Endothelial cell of umbilical vein (primary cell): ENCODE data around the gene PPP1R3G. TPM values are rescaled to one million over a fixed set of nuclear protein-coding genes. Genes with fewer than 3 reads are reported as not detected.
"Not testable (repeated sequence)": the region's sequence is repeated elsewhere in the genome, so short reads cannot be mapped to it uniquely, and the experiment has no call there.

Source experiments
- BruUV-seq: library from RNA; stranded (reverse); fragments of 400-500 nt; replicated peaks from 2 replicates; lab custom pipeline; 2021; lab: Mats Ljungman, UMichigan
- CTCF ChIA-PET: fragments of 300-600, 350-600 bp; sonication (Branson Sonifier 250); formaldehyde crosslinking; loops from one replicate; lab custom pipeline; 2021; ENCODE audit warnings: antibody characterized with exemption, inconsistent platforms; lab: Charles Lee
- POLR2A ChIA-PET: fragments of 300-600, 350-600 bp; sonication (Branson Sonifier 250); formaldehyde crosslinking; loops from one replicate; lab custom pipeline; 2021; ENCODE audit warnings: antibody characterized with exemption, inconsistent platforms; lab: Charles Lee
- DNase-seq: peaks from one replicate; pipeline ENCODE4 v3.0.0-alpha.2; 2011; ENCODE audit warnings: low read depth, low spot score
- FAIRE-seq: peaks from 2 replicates; lab custom pipeline; 2011; peaks lifted over from hg19 to GRCh38; lab: Jason Lieb, UNC
- H2AFZ ChIP-seq: 2 replicates; pipeline ENCODE4 v1.6.0; 2012; ENCODE audit warnings: low read depth, low read length, control low read depth, inconsistent platforms
- H3K27ac ChIP-seq: 2 replicates; pipeline ENCODE4 v1.5.1; 2011; ENCODE audit warnings: low read depth, mild to moderate bottlenecking, control low read depth, low read length, moderate library complexity; ENCODE audit not compliant: insufficient read depth
- H3K27me3 ChIP-seq, 2 experiments: 2 replicates each; pipeline versions ENCODE4 v1.6.0 to v1.6.1; 2011; ENCODE audit warnings: low read length in 2 of 2, mixed read lengths in 1 of 2; ENCODE audit not compliant: control insufficient read depth in 2 of 2, insufficient read depth in 2 of 2
- H3K36me3 ChIP-seq, 2 experiments: 2 replicates in 1 of 2; 3 replicates in 1 of 2; pipeline ENCODE4 v1.5.1; 2011; ENCODE audit warnings: low read length in 2 of 2, mild to moderate bottlenecking in 1 of 2, moderate library complexity in 1 of 2; ENCODE audit not compliant: control insufficient read depth in 2 of 2, insufficient read depth in 2 of 2; ENCODE audit errors: extremely low read depth in 1 of 2
- H3K4me1 ChIP-seq: 3 replicates; pipeline ENCODE4 v1.5.1; 2011; ENCODE audit warnings: mild to moderate bottlenecking, low read length; ENCODE audit not compliant: control insufficient read depth, insufficient read depth; ENCODE audit errors: extremely low read depth
- H3K4me2 ChIP-seq: 2 replicates; pipeline ENCODE4 v1.6.1; 2011; ENCODE audit warnings: low read length, control low read depth, mixed read lengths; ENCODE audit not compliant: insufficient read depth
- H3K4me3 ChIP-seq, 3 experiments: fragments of 200-600 bp in 1 of 3; sonication (generic), shearing (Covaris generic) in 1 of 3; replicated peaks in 1 of 3; 2 replicates each; pipeline ENCODE4 v1.5.1; 2011 to 2016; ENCODE audit warnings: control low read depth in 3 of 3, low read length in 3 of 3, mild to moderate bottlenecking in 2 of 3, inconsistent platforms in 1 of 3, low read depth in 1 of 3, moderate library complexity in 1 of 3; ENCODE audit not compliant: insufficient read depth in 1 of 3
- H3K79me2 ChIP-seq: 2 replicates; pipeline ENCODE4 v1.6.0; 2012; ENCODE audit warnings: low read length, inconsistent platforms; ENCODE audit not compliant: control insufficient read depth, insufficient read depth
- H3K9ac ChIP-seq: replicated peaks from 2 replicates; pipeline ENCODE3; 2011; ENCODE audit warnings: low read length, control low read depth; ENCODE audit not compliant: insufficient read depth; ENCODE audit errors: extremely low read depth
- H3K9me1 ChIP-seq: replicated peaks from 3 replicates; pipeline ENCODE4 v1.6.0; 2011; ENCODE audit warnings: mild to moderate bottlenecking, low read length; ENCODE audit not compliant: control insufficient read depth, insufficient read depth; ENCODE audit errors: extremely low read depth
- H3K9me3 ChIP-seq: replicated peaks from 2 replicates; pipeline ENCODE4 v1.5.1; 2012; ENCODE audit warnings: low read length, inconsistent platforms; ENCODE audit not compliant: control insufficient read depth, insufficient read depth
- H4K20me1 ChIP-seq: replicated peaks from 2 replicates; pipeline ENCODE3; 2011; ENCODE audit warnings: mild to moderate bottlenecking, low read length; ENCODE audit not compliant: control insufficient read depth, insufficient read depth; ENCODE audit errors: extremely low read depth
- EZH2 ChIP-seq: IDR thresholded peaks from 2 replicates; pipeline ENCODE4 v1.6.1; 2012; ENCODE audit warnings: borderline replicate concordance, low read depth, mild to moderate bottlenecking, moderate library complexity, low read length, inconsistent platforms; ENCODE audit not compliant: severe bottlenecking
- FOS ChIP-seq: IDR thresholded peaks from 2 replicates; pipeline ENCODE4 v1.6.1; 2011; ENCODE audit warnings: mild to moderate bottlenecking, low read length, moderate library complexity, borderline replicate concordance; ENCODE audit not compliant: insufficient read depth
- GATA2 ChIP-seq: IDR thresholded peaks from 2 replicates; pipeline ENCODE4 v1.7.0; 2011; ENCODE audit warnings: low read depth, mild to moderate bottlenecking, moderate library complexity, mixed read lengths, low read length; ENCODE audit not compliant: insufficient read length, insufficient read depth
- JUN ChIP-seq: IDR thresholded peaks from 2 replicates; pipeline ENCODE4 v1.6.1; 2011; ENCODE audit warnings: borderline replicate concordance, low read depth; ENCODE audit not compliant: insufficient read length, insufficient read depth
- MYC ChIP-seq: IDR thresholded peaks from one replicate; pipeline ENCODE4 v1.6.1; 2011; ENCODE audit warnings: mild to moderate bottlenecking, low read depth, low read length
- POLR2A ChIP-seq: IDR thresholded peaks from 2 replicates; pipeline ENCODE4 v1.6.1; 2012; ENCODE audit warnings: low read depth, mild to moderate bottlenecking, control low read depth, low read length
- POLR2AphosphoS5 ChIP-seq: IDR thresholded peaks from 2 replicates; pipeline ENCODE4 v1.6.1; 2012; ENCODE audit warnings: low read depth, mild to moderate bottlenecking, control low read depth, low read length, moderate library complexity; ENCODE audit not compliant: insufficient read depth
- dilution Hi-C: fragments of 300-500 bp; cut with MboI; formaldehyde crosslinking; loops from one replicate; pipeline ENCODE4 v1.15.0; 2019; ENCODE audit warnings: low sequenced_read_pairs; ENCODE audit not compliant: extremely low pct_ligation_motif_present
- intact Hi-C: fragments of 100-400 bp; cut with micrococcal nuclease; formaldehyde crosslinking; loops from one replicate; pipeline ENCODE4 v1.10.0; 2022
- polyA plus RNA-seq, 4 experiments: library from polyadenylated mRNA; depleted of rRNA in 3 of 4; stranded (reverse) in 3 of 4; unstranded in 1 of 4; fragments of >200 nt; gene quantifications; 2 replicates each; pipeline versions ENCODE4 v1.2.1 to v1.2.3, GENCODE V29; 2011 to 2012; ENCODE audit warnings: missing spikeins in 1 of 4
- total RNA-seq: library from RNA; stranded (reverse); gene quantifications from 2 replicates; pipeline ENCODE4 v1.2.3, GENCODE V29; 2021
- TF ChIP-seq, protein P1 (sequence below), 2 donors: IDR thresholded peaks; 1 replicate in 1 of 2; 2 replicates in 1 of 2; pipeline ENCODE4 v1.5.1; 2011; ENCODE audit warnings: low read length in 2 of 2, mild to moderate bottlenecking in 2 of 2, moderate library complexity in 2 of 2, control low read depth in 1 of 2, inconsistent platforms in 1 of 2, low read depth in 1 of 2; ENCODE audit not compliant: insufficient read depth in 1 of 2; ENCODE audit errors: extremely low read depth in 1 of 2
- TF ChIP-seq, protein P2 (sequence below): IDR thresholded peaks from 2 replicates; pipeline ENCODE4 v1.6.1; 2011; ENCODE audit not compliant: insufficient read depth, insufficient read length

The PPP1R3G gene
- total and polyA plus RNA-seq, 2 donors (not counting 3 experiments of a cell fraction or from before 2014, with no cell fraction given): 0.04 to 0.09 TPM

DNA sequence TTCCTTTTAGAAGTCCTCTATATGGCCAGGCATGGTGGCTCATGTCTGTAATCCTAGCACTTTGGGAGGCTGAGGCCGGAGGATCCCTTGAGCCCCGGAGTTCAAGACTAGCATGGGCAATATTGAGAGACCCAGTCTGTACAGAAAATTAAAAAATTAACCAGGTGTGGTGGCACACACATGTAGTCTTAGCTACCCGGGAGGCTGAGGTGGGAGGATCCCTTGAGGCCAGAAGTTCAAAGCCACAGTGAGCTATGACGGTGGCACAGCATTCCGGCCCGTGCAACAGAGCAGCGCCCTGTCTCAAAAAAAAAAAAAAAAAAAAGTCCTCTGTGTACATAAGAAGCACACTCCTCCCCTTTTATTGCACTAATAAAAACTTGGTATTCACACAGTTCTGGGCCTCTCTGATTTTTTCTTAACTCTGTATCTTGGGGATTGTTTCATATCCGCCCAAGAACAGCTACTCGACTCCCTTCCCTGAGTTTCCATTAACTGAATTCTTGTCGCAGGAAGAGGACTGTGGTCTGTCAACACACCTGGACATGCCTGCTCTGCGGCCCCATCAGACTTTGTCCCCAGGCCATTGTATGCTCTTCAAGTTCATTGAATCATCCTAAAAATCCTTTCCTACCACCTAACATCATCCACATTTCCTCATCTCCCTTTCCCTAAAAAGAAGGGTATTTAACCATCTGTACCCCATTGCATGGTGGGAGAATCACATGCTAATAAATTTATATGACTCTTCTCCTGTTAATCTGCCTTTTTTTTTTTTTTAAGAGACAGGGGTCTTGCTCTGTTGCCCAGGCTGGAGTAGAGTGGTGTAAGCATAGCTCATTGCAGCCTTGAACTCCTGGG, 25.9 kb upstream of the PPP1R3G start:
- no peak overlapping the region for H3K4me3 ChIP-seq
- H3K27ac ChIP-seq: no peak overlapping the region
- no peaks in the 10 kb centered on the region for H3K79me2 ChIP-seq
- TF ChIP-seq JUN: no peak
- TF ChIP-seq, protein P1, sequence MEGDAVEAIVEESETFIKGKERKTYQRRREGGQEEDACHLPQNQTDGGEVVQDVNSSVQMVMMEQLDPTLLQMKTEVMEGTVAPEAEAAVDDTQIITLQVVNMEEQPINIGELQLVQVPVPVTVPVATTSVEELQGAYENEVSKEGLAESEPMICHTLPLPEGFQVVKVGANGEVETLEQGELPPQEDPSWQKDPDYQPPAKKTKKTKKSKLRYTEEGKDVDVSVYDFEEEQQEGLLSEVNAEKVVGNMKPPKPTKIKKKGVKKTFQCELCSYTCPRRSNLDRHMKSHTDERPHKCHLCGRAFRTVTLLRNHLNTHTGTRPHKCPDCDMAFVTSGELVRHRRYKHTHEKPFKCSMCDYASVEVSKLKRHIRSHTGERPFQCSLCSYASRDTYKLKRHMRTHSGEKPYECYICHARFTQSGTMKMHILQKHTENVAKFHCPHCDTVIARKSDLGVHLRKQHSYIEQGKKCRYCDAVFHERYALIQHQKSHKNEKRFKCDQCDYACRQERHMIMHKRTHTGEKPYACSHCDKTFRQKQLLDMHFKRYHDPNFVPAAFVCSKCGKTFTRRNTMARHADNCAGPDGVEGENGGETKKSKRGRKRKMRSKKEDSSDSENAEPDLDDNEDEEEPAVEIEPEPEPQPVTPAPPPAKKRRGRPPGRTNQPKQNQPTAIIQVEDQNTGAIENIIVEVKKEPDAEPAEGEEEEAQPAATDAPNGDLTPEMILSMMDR (IDR thresholded peaks at IDR 0.05; ENCODE audit: extremely low read depth in 1 of 2, insufficient read depth in 1 of 2, low read depth in 1 of 2, low read length in 2 of 2): no peak
- TF ChIP-seq MYC: no peak
- TF ChIP-seq EZH2: no peak
- TF ChIP-seq FOS: no peak
- TF ChIP-seq GATA2: no peak
- TF ChIP-seq POLR2A: no peak
- no peak for TF ChIP-seq POLR2AphosphoS5
- TF ChIP-seq, protein P2, sequence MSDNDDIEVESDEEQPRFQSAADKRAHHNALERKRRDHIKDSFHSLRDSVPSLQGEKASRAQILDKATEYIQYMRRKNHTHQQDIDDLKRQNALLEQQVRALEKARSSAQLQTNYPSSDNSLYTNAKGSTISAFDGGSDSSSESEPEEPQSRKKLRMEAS: no peak
- ChIA-PET POLR2A (no interaction called here), CTCF (interaction anchor here (0.6 to 1.3 kb wide), 2 partner anchors 55 to 343 kb away, joined by 3 read pairs; partner anchors contain the start of gene RPP40)
- no peak overlapping the region for H3K4me2 ChIP-seq
- no peak for DNase-seq
- intact Hi-C loops (loop anchor here (5.0 to 10.0 kb wide), 2 partner anchors 203 to 1486 kb away; partner anchors contain the start of genes FARS2 and LYRM4), dilution Hi-C loops (no loop called here)
- H3K4me1 ChIP-seq: peaks cover 6% of the 10 kb centered on the region
- no peaks in the 10 kb centered on the region for H3K9me3 ChIP-seq
- no peak overlapping the region for H3K9ac ChIP-seq
- H4K20me1 ChIP-seq: no peaks in the 10 kb centered on the region
- FAIRE-seq: no peak
- no peak overlapping the region for H2AFZ ChIP-seq
- no peaks in the 10 kb centered on the region for H3K36me3 ChIP-seq
- no peaks in the 10 kb centered on the region for H3K9me1 ChIP-seq
- no TSS peak for BruUV-seq
- H3K27me3 ChIP-seq: no peaks in the 10 kb centered on the region

DNA sequence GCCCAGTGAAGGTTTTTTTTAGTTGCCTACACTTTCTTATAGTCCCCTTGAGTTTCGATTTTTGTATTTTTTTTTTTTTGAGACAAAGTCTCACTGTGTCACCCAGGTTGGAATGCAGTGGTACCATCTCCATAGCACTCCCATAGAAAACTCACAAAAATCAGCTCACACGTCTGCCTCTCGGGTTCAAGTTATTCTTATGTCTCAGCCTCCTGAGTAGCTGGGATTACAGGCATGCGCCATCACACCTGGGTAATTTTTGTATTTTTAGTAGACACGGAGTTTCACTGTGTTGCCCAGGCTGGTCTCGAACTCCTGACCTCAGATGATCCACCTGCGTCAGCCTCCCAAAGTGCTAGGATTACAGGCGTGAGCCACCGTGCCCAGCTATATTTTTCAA, 24.7 kb upstream of the PPP1R3G start:
- POLR2A ChIA-PET, dilution Hi-C loops, H3K27ac ChIP-seq, H3K9me3 ChIP-seq, FAIRE-seq, H3K9me1 ChIP-seq, H4K20me1 ChIP-seq, H3K79me2 ChIP-seq, DNase-seq, H3K27me3 ChIP-seq, H2AFZ ChIP-seq, H3K4me2 ChIP-seq, H3K36me3 ChIP-seq, H3K4me1 ChIP-seq, H3K9ac ChIP-seq, intact Hi-C loops, CTCF ChIA-PET, BruUV-seq, H3K4me3 ChIP-seq: not testable (repeated sequence)
